Uterus (tissue), 4 donors: Measurements from ENCODE around the gene NKIRAS2. TPM values are rescaled to one million over a fixed set of nuclear protein-coding genes. Genes with fewer than 3 reads are reported as not detected.
A peak's percentile ranks its signal among the peaks of the same experiment; 100 is the strongest.

Experiments used
- DNase-seq, 2 donors: peaks; one replicate each; pipeline ENCODE4 v3.0.0-alpha.2; 2019 to 2020
- H3K27ac ChIP-seq, 2 donors: fragments of 200-600 bp; sonication (generic); 1 replicate in 1 of 2; 2 replicates in 1 of 2; pipeline ENCODE4 v1.5.1; 2016 to 2018
- H3K27me3 ChIP-seq, 2 donors: fragments of 200-600 bp; sonication (generic); one replicate each; pipeline ENCODE4 v1.5.1; 2018 to 2019; ENCODE audit warnings: control low read depth in 1 of 2
- H3K36me3 ChIP-seq, 2 donors: fragments of 200-600 bp; sonication (generic); one replicate each; pipeline ENCODE4 v1.5.1; 2019; ENCODE audit warnings: control low read depth in 1 of 2
- H3K4me1 ChIP-seq, 2 donors: fragments of 200-600 bp; sonication (generic); one replicate each; pipeline ENCODE4 v1.5.1; 2018 to 2019; ENCODE audit warnings: control low read depth in 1 of 2
- H3K4me3 ChIP-seq, 2 donors: fragments of 200-600 bp; sonication (generic); 1 replicate in 1 of 2; 2 replicates in 1 of 2; pipeline ENCODE4 v1.5.1; 2018 to 2019; ENCODE audit warnings: mild to moderate bottlenecking in 1 of 2
- H3K9me3 ChIP-seq, 2 donors: fragments of 200-600 bp; sonication (generic); one replicate each; pipeline ENCODE4 v1.5.1; 2019; ENCODE audit warnings: control low read depth in 1 of 2
- POLR2A ChIP-seq, 2 donors: fragments of 450-650 bp; IDR thresholded peaks; one replicate each; pipeline ENCODE4 v1.6.1; 2016; ENCODE audit warnings: antibody characterized with exemption in 2 of 2, mild to moderate bottlenecking in 1 of 2, moderate library complexity in 1 of 2
- intact Hi-C: fragments of 100-400 bp; cut with DNase I; formaldehyde crosslinking; loops from one replicate; pipeline ENCODE4 v1.15.1; 2023; ENCODE audit warnings: low total_unique reads
- total RNA-seq, 4 donors: library from RNA; depleted of rRNA in 3 of 4; stranded (reverse); fragments of >200 nt in 3 of 4; gene quantifications; one replicate each; pipeline versions ENCODE4 v1.1.0 to v1.2.4, GENCODE V29; 2014 to 2023
- TF ChIP-seq, protein P1 (sequence below), 4 experiments: fragments of 200-600 bp in 2 of 4; fragments of 450-650 bp in 2 of 4; sonication (generic) in 2 of 4; IDR thresholded peaks; one replicate each; pipeline ENCODE4 v1.5.1; 2016 to 2019; ENCODE audit warnings: antibody characterized with exemption in 4 of 4, mild to moderate bottlenecking in 2 of 4, moderate library complexity in 1 of 4
- donor health status: DM: yes; HTN: yes; CAD: no.

Gene NKIRAS2
- total RNA-seq, 4 donors from 2014 or later, result 2.4 to 35.4 (median 26.8) TPM

DNA sequence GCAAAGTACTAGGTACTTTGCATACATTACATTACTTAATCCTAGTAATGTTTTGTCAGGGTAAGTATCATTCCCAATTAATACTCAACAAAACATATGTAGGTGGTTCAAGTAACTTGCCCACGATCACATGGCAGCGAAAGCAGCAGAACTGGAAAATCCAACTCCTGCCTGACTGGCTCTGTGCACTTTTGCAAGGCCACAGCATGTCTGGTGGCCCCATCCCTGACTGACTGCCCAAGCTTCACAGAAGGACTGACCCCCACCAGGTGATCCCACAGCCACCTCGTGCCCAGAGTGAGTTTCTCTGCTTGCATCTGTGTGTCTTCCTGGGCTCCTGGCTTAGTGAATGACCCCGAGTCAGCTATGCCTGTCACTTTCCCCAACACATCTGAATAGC, 41.9 kb upstream of the NKIRAS2 start:
- no peaks in the 10 kb centered on the region for H3K4me1 ChIP-seq
- DNase-seq, result no peak
- H3K27ac ChIP-seq, result no peak overlapping the region
- H3K27me3 ChIP-seq, result no peaks in the 10 kb centered on the region
- no peaks in the 10 kb centered on the region for H3K9me3 ChIP-seq
- H3K36me3 ChIP-seq, result no peaks in the 10 kb centered on the region
- H3K4me3 ChIP-seq, result no peak overlapping the region
- intact Hi-C loops, result no loop called here
- no peak for TF ChIP-seq POLR2A (IDR thresholded peaks at IDR 0.05)
- TF ChIP-seq, protein P1, sequence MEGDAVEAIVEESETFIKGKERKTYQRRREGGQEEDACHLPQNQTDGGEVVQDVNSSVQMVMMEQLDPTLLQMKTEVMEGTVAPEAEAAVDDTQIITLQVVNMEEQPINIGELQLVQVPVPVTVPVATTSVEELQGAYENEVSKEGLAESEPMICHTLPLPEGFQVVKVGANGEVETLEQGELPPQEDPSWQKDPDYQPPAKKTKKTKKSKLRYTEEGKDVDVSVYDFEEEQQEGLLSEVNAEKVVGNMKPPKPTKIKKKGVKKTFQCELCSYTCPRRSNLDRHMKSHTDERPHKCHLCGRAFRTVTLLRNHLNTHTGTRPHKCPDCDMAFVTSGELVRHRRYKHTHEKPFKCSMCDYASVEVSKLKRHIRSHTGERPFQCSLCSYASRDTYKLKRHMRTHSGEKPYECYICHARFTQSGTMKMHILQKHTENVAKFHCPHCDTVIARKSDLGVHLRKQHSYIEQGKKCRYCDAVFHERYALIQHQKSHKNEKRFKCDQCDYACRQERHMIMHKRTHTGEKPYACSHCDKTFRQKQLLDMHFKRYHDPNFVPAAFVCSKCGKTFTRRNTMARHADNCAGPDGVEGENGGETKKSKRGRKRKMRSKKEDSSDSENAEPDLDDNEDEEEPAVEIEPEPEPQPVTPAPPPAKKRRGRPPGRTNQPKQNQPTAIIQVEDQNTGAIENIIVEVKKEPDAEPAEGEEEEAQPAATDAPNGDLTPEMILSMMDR (IDR thresholded peaks at IDR 0.05), result no peak

DNA sequence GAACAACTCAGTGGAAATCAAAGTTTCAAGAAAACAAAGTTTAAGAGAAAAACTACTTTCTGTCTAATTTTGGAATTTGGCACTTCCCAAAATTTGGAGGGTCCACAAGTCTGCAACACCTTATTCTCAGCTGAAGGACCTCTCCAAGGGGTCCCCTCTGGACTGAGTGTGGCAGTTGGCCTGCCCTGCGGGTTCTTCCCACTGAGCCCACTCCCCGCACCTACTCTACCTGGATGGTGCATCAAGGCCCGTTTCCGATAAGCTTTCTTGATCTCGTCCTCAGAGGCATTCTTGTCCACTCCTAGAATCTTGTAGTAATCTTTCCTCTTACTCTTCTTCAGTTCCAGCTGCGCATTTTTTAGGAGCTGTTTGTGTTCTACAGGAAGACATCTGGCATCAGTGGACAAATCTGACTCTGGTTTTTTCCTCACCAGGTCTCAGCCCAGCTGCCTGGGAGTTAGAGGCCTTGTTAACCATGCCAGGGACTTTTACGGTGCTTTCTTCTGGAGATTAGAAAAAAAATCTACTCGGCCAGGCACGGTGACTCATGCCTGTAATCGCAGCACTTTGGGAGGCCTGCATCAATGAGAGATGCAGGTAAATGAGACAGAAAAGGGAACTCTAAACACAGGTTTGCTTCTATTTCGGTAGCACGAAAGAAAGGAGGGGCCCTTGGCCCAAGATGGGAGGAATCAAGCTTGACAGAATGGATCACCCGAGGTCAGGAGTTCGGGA, 37.7 kb upstream of the NKIRAS2 start:
- H3K36me3 ChIP-seq, result no peaks in the 10 kb centered on the region
- DNase-seq, result no peak
- H3K4me1 ChIP-seq, result no peaks in the 10 kb centered on the region

DNA sequence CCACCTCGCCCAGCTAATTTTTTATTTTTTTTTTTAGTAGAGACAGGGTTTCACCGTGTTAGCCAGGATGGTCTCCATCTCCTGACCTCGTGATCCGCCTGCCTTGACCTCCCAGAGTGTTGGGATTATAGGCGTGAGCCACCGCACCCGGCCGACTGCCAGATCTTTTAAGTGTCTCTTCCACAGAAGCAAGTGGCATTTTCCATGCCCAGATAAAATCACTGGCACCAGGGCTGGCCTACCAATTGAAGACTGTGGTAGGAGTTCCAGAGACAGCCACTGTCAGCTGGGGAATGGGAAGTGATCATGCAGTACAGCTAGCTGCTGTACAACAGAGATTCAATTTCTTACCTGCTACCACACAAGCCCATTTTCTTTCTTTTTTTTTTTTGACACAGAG, 35.4 kb upstream of the NKIRAS2 start:
- Histone ChIP-seq H3K9me3 (no peaks in the 10 kb centered on the region), H3K27me3 (no peaks in the 10 kb centered on the region), H3K4me1 (no peaks in the 10 kb centered on the region), H3K4me3 (no peak overlapping the region), H3K36me3 (no peaks in the 10 kb centered on the region), H3K27ac (no peak overlapping the region)
- no peak for TF ChIP-seq POLR2A (IDR thresholded peaks at IDR 0.05)
- TF ChIP-seq, protein P1 (IDR thresholded peaks at IDR 0.05), result no peak
- intact Hi-C loops, result no loop called here
- DNase-seq, result no peak

More for the DNA sequence above, 37.7 kb upstream of the NKIRAS2 start:
- Histone ChIP-seq H3K4me3 (no peak overlapping the region), H3K27me3 (no peaks in the 10 kb centered on the region), H3K9me3 (no peaks in the 10 kb centered on the region), H3K27ac (peak overlapping the region in 1 of 2 donors; percentile 46)
- intact Hi-C loops, result no loop called here
- TF ChIP-seq POLR2A (IDR thresholded peaks at IDR 0.05), result no peak
- TF ChIP-seq, protein P1 (IDR thresholded peaks at IDR 0.05), result no peak

- TF ChIP-seq POLR2A (IDR thresholded peaks at IDR 0.05), result no peak
- TF ChIP-seq, protein P1 (IDR thresholded peaks at IDR 0.05), result no peak
- intact Hi-C loops, result no loop called here
- DNase-seq, result no peak
- no peaks in the 10 kb centered on the region for H3K36me3 ChIP-seq
- H3K27me3 ChIP-seq, result no peaks in the 10 kb centered on the region
- no peaks in the 10 kb centered on the region for H3K9me3 ChIP-seq
- H3K4me3 ChIP-seq, result no peak overlapping the region
- no peaks in the 10 kb centered on the region for H3K4me1 ChIP-seq
- H3K27ac ChIP-seq, result no peak overlapping the region
These were observed 34.0 kb upstream of the NKIRAS2 start for GRCh38 chr17:41985919-41986318.

DNA sequence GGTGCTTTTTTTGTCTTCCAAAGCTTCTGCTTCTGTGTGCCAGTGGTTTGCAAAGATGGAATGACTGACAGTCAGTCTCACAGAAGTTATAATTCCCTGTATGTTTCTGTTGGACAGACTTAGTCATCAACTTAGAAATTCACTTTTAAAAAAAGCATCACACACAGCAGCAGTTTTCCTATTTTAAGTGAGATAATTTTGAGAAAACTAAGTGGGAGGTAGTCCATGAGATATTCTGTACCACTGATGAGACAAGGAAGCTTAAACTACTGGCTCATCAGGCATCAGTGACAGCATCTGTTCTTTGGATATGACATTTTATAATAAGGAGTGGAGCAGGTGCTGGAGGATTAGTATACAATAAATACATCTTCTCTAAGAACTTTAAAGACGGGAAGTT, 33.3 kb upstream of the NKIRAS2 start:
- H3K27me3 ChIP-seq, result no peaks in the 10 kb centered on the region
- H3K36me3 ChIP-seq, result no peaks in the 10 kb centered on the region
- no peak for TF ChIP-seq POLR2A (IDR thresholded peaks at IDR 0.05)
- TF ChIP-seq, protein P1 (IDR thresholded peaks at IDR 0.05), result no peak
- H3K27ac ChIP-seq, result no peak overlapping the region
- H3K4me1 ChIP-seq, result no peaks in the 10 kb centered on the region
- no peak overlapping the region for H3K4me3 ChIP-seq
- no peaks in the 10 kb centered on the region for H3K9me3 ChIP-seq
- DNase-seq, result no peak
- intact Hi-C loops, result no loop called here
